Tibial nerve (tissue), 3 donors: ENCODE data around the gene CD300A.

Experiments
- POLR2A ChIP-seq, 2 donors: fragments of 450-650 bp; IDR thresholded peaks; one replicate each; pipeline ENCODE4 v1.6.1; 2017; ENCODE audit warnings: antibody characterized with exemption in 2 of 2, mild to moderate bottlenecking in 2 of 2, moderate library complexity in 2 of 2
- TF ChIP-seq, protein P1 (sequence below), 5 experiments: fragments of 200-600 bp in 3 of 5; fragments of 450-650 bp in 2 of 5; sonication (generic) in 3 of 5; IDR thresholded peaks; one replicate each; pipeline ENCODE4 v1.5.1; 2016 to 2019; ENCODE audit warnings: antibody characterized with exemption in 5 of 5, mild to moderate bottlenecking in 3 of 5, moderate library complexity in 2 of 5

DNA sequence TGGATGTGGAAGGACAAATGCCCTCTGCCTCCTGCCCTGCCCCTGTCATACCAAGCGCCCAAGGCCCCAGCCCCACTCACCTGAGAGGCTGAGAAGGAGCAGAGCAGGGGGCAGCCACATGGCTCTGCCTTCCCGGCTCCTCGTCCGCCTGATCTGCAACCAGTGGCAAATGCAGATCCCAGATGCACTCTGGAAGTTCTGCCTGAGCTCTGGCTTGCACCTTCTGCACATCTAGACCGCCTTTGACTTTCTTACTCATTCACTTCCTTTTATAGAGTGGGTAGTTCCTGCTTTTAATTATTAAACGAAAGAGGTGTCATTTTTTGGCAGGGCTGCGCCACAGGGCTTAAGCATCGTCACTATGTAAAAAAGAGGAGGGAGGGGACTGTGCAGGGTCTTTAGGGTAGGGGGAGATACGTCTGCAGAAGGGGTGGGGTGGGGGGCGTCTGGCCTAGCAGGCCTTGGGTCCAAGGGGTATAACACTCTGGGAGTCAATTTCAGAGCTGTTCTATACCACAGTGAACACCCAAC is 64.9 kb downstream of the CD300A start, which contains the start of gene CD300LB:
- no peak for TF ChIP-seq POLR2A (IDR thresholded peaks at IDR 0.05)
- TF ChIP-seq, protein P1, sequence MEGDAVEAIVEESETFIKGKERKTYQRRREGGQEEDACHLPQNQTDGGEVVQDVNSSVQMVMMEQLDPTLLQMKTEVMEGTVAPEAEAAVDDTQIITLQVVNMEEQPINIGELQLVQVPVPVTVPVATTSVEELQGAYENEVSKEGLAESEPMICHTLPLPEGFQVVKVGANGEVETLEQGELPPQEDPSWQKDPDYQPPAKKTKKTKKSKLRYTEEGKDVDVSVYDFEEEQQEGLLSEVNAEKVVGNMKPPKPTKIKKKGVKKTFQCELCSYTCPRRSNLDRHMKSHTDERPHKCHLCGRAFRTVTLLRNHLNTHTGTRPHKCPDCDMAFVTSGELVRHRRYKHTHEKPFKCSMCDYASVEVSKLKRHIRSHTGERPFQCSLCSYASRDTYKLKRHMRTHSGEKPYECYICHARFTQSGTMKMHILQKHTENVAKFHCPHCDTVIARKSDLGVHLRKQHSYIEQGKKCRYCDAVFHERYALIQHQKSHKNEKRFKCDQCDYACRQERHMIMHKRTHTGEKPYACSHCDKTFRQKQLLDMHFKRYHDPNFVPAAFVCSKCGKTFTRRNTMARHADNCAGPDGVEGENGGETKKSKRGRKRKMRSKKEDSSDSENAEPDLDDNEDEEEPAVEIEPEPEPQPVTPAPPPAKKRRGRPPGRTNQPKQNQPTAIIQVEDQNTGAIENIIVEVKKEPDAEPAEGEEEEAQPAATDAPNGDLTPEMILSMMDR (IDR thresholded peaks at IDR 0.05): no peak
